CD4-positive, alpha-beta T cell treated with Interleukin-17A for 4 hours (primary cell): ENCODE results near the gene ADGRG1.

Source experiments
- DNase-seq: peaks from one replicate; pipeline ENCODE4 v3.0.0-alpha.2; 2020; ENCODE audit warnings: mixed read lengths

ADGRG1 gene

GRCh38 chr16:57652695-57653471 is 24.5 kb downstream of the ADGRG1 start:
- DNase-seq = no peak

- no peak for DNase-seq
Measured at GRCh38 chr16:57653936-57654335, 25.5 kb downstream of the ADGRG1 start.

- DNase-seq = no peak
Measured at GRCh38 chr16:57656342-57656955, 28.0 kb downstream of the ADGRG1 start.

- no peak for DNase-seq
Measured at GRCh38 chr16:57657228-57657627, 28.8 kb downstream of the ADGRG1 start.

GRCh38 chr16:57658130-57658877 is 29.9 kb downstream of the ADGRG1 start:
- DNase-seq = no peak

GRCh38 chr16:57658878-57659674 is 30.6 kb downstream of the ADGRG1 start:
- DNase-seq = no peak

GRCh38 chr16:57660715-57661463 is 32.5 kb downstream of the ADGRG1 start:
- DNase-seq = no peak

GRCh38 chr16:57661510-57661909 is 33.1 kb downstream of the ADGRG1 start:
- no peak for DNase-seq

GRCh38 chr16:57661936-57662906 is 33.8 kb downstream of the ADGRG1 start:
- DNase-seq = no peak

- no peak for DNase-seq
Measured at GRCh38 chr16:57663436-57663835, 35.0 kb downstream of the ADGRG1 start.

- DNase-seq = no peak
Measured at GRCh38 chr16:57663917-57664661, 35.7 kb downstream of the ADGRG1 start.

- no peak for DNase-seq
Measured at GRCh38 chr16:57664662-57665025, 36.2 kb downstream of the ADGRG1 start.

GRCh38 chr16:57665541-57665940 is 37.1 kb downstream of the ADGRG1 start:
- DNase-seq = no peak

GRCh38 chr16:57666353-57667047 is 38.1 kb downstream of the ADGRG1 start:
- no peak for DNase-seq

GRCh38 chr16:57667048-57667525 is 38.7 kb downstream of the ADGRG1 start:
- no peak for DNase-seq

GRCh38 chr16:57667526-57668262 is 39.3 kb downstream of the ADGRG1 start:
- DNase-seq = no peak

GRCh38 chr16:57668263-57668571 is 39.8 kb downstream of the ADGRG1 start, which contains the start of gene ADGRG3:
Gene ADGRG3 (plus strand): TSS chr16:57668306. CDS start chr16:57668348, 42 bp downstream.
- DNase-seq = no peak

- DNase-seq = no peak
Measured at GRCh38 chr16:57668630-57669475, 40.4 kb downstream of the ADGRG1 start.
